K562 (cell line): ENCODE results near the gene MDC1.
"Not testable (repeated sequence)": the region's sequence is repeated elsewhere in the genome, so short reads cannot be mapped to it uniquely, and the experiment has no call there.

ENCODE experiments used
- BHLHE40 ChIP-seq: IDR thresholded peaks from 2 replicates; pipeline ENCODE4 v1.6.1; 2011; ENCODE audit warnings: low read length, improper control_type of control experiment
- CHD1 ChIP-seq: fragments of 200-600 bp; sonication (generic); IDR thresholded peaks from one replicate; pipeline ENCODE4 v1.6.1; 2012; ENCODE audit warnings: mild to moderate bottlenecking, moderate library complexity, low read length, inconsistent platforms
- EZH2 ChIP-seq: IDR thresholded peaks from 2 replicates; pipeline ENCODE4 v1.6.1; 2012; ENCODE audit warnings: low read depth, mild to moderate bottlenecking, inconsistent platforms, low read length, borderline replicate concordance
- JUND ChIP-seq, 2 experiments: IDR thresholded peaks; 2 replicates in 1 of 2; 3 replicates in 1 of 2; pipeline ENCODE4 v1.6.1; 2011; ENCODE audit warnings: borderline replicate concordance in 2 of 2, low read depth in 2 of 2, low read length in 2 of 2, improper control_type of control experiment in 1 of 2, missing biosample characterization in 1 of 2, missing genetic modification characterization in 1 of 2, missing genetic modification reagents in 1 of 2
- MAZ ChIP-seq, 2 experiments: fragments of 450-650 bp in 1 of 2; sonication (generic) in 1 of 2; formaldehyde crosslinking; IDR thresholded peaks in 1 of 2; conservative IDR thresholded peaks in 1 of 2; 2 replicates each; pipeline versions ENCODE4 v1.4.0 to v1.5.0; 2020; ENCODE audit warnings: mild to moderate bottlenecking in 1 of 2, missing genetic modification reagents in 1 of 2
- MECOM ChIP-seq: fragments of 250-450 bp; sonication (Bioruptor Pico); IDR thresholded peaks from 2 replicates; pipeline ENCODE4 v1.8.0; 2022; ENCODE audit warnings: inconsistent platforms
- TEAD2 ChIP-seq: fragments of 450-650 bp; IDR thresholded peaks from 2 replicates; pipeline ENCODE4 v1.6.1; 2016; ENCODE audit warnings: missing genetic modification characterization, control low read depth, missing compliant biosample characterization
- ZFX ChIP-seq: sonication (generic); formaldehyde crosslinking; IDR thresholded peaks from 2 replicates; pipeline ENCODE4 v1.8.0; 2022; ENCODE audit warnings: mild to moderate bottlenecking, missing genetic modification reagents, moderate library complexity
- ZNF217 ChIP-seq: sonication (generic); formaldehyde crosslinking; IDR thresholded peaks from 2 replicates; pipeline ENCODE4 v1.8.0; 2022; ENCODE audit warnings: mild to moderate bottlenecking, missing genetic modification reagents
- ZNF263 ChIP-seq: sonication (generic); formaldehyde crosslinking; IDR thresholded peaks from 2 replicates; pipeline ENCODE4 v1.8.0; 2022; ENCODE audit warnings: mild to moderate bottlenecking, missing genetic modification reagents, borderline replicate concordance
- TF ChIP-seq, protein P1 (sequence below), 3 experiments: IDR thresholded peaks in 2 of 3; conservative IDR thresholded peaks in 1 of 3; 2 replicates each; pipeline ENCODE4 v1.5.1; 2011 to 2012; ENCODE audit warnings: low read length in 3 of 3, mild to moderate bottlenecking in 3 of 3, control low read depth in 2 of 3, improper control_type of control experiment in 1 of 3, inconsistent platforms in 1 of 3, low read depth in 1 of 3, mixed read lengths in 1 of 3, moderate library complexity in 1 of 3; ENCODE audit not compliant: insufficient read depth in 2 of 3
- TF ChIP-seq, protein P2 (sequence below): sonication (generic); formaldehyde crosslinking; IDR thresholded peaks from 2 replicates; pipeline ENCODE4 v1.5.0; 2020; ENCODE audit warnings: missing genetic modification reagents
- TF ChIP-seq, protein P3 (sequence below): fragments of 200-600 bp; sonication (generic); IDR thresholded peaks from one replicate; pipeline ENCODE4 v1.6.1; 2012; ENCODE audit warnings: mild to moderate bottlenecking, low read depth, low read length, inconsistent platforms

DNA sequence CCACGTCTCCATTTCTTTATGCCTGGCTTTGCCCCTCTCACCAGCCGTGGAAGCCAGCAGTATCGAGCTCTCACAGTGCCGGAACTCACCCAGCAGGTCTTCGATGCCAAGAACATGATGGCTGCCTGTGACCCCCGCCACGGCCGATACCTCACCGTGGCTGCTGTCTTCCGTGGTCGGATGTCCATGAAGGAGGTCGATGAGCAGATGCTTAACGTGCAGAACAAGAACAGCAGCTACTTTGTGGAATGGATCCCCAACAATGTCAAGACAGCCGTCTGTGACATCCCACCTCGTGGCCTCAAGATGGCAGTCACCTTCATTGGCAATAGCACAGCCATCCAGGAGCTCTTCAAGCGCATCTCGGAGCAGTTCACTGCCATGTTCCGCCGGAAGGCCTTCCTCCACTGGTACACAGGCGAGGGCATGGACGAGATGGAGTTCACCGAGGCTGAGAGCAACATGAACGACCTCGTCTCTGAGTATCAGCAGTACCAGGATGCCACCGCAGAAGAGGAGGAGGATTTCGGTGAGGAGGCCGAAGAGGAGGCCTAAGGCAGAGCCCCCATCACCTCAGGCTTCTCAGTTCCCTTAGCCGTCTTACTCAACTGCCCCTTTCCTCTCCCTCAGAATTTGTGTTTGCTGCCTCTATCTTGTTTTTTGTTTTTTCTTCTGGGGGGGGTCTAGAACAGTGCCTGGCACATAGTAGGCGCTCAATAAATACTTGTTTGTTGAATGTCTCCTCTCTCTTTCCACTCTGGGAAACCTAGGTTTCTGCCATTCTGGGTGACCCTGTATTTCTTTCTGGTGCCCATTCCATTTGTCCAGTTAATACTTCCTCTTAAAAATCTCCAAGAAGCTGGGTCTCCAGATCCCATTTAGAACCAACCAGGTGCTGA is 7.0 kb upstream of the MDC1 start:
- not testable (repeated sequence) for TF ChIP-seq TEAD2 (tag); ZNF263 (CRISPR knock-in tag); MAZ (CRISPR knock-in tag; conservative IDR thresholded peaks at IDR 0.05 in 1 of 2, IDR thresholded peaks at IDR 0.05 in 1 of 2); EZH2; BHLHE40; ZNF217 (CRISPR knock-in tag); CHD1; JUND (IDR thresholded peaks at IDR 0.05; ENCODE audit: borderline replicate concordance, low read depth, low read length); JUND (tag; IDR thresholded peaks at IDR 0.05; ENCODE audit: borderline replicate concordance, low read depth, low read length); MECOM; ZFX (CRISPR knock-in tag)
- TF ChIP-seq, protein P1, sequence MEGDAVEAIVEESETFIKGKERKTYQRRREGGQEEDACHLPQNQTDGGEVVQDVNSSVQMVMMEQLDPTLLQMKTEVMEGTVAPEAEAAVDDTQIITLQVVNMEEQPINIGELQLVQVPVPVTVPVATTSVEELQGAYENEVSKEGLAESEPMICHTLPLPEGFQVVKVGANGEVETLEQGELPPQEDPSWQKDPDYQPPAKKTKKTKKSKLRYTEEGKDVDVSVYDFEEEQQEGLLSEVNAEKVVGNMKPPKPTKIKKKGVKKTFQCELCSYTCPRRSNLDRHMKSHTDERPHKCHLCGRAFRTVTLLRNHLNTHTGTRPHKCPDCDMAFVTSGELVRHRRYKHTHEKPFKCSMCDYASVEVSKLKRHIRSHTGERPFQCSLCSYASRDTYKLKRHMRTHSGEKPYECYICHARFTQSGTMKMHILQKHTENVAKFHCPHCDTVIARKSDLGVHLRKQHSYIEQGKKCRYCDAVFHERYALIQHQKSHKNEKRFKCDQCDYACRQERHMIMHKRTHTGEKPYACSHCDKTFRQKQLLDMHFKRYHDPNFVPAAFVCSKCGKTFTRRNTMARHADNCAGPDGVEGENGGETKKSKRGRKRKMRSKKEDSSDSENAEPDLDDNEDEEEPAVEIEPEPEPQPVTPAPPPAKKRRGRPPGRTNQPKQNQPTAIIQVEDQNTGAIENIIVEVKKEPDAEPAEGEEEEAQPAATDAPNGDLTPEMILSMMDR (IDR thresholded peaks at IDR 0.05 in 2 of 3, conservative IDR thresholded peaks at IDR 0.05 in 1 of 3; ENCODE audit: insufficient read depth in 2 of 3, low read depth in 1 of 3, low read length in 3 of 3): not testable (repeated sequence)
- TF ChIP-seq, protein P2, sequence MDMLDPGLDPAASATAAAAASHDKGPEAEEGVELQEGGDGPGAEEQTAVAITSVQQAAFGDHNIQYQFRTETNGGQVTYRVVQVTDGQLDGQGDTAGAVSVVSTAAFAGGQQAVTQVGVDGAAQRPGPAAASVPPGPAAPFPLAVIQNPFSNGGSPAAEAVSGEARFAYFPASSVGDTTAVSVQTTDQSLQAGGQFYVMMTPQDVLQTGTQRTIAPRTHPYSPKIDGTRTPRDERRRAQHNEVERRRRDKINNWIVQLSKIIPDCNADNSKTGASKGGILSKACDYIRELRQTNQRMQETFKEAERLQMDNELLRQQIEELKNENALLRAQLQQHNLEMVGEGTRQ (CRISPR knock-in tag): not testable (repeated sequence)
- TF ChIP-seq, protein P3, sequence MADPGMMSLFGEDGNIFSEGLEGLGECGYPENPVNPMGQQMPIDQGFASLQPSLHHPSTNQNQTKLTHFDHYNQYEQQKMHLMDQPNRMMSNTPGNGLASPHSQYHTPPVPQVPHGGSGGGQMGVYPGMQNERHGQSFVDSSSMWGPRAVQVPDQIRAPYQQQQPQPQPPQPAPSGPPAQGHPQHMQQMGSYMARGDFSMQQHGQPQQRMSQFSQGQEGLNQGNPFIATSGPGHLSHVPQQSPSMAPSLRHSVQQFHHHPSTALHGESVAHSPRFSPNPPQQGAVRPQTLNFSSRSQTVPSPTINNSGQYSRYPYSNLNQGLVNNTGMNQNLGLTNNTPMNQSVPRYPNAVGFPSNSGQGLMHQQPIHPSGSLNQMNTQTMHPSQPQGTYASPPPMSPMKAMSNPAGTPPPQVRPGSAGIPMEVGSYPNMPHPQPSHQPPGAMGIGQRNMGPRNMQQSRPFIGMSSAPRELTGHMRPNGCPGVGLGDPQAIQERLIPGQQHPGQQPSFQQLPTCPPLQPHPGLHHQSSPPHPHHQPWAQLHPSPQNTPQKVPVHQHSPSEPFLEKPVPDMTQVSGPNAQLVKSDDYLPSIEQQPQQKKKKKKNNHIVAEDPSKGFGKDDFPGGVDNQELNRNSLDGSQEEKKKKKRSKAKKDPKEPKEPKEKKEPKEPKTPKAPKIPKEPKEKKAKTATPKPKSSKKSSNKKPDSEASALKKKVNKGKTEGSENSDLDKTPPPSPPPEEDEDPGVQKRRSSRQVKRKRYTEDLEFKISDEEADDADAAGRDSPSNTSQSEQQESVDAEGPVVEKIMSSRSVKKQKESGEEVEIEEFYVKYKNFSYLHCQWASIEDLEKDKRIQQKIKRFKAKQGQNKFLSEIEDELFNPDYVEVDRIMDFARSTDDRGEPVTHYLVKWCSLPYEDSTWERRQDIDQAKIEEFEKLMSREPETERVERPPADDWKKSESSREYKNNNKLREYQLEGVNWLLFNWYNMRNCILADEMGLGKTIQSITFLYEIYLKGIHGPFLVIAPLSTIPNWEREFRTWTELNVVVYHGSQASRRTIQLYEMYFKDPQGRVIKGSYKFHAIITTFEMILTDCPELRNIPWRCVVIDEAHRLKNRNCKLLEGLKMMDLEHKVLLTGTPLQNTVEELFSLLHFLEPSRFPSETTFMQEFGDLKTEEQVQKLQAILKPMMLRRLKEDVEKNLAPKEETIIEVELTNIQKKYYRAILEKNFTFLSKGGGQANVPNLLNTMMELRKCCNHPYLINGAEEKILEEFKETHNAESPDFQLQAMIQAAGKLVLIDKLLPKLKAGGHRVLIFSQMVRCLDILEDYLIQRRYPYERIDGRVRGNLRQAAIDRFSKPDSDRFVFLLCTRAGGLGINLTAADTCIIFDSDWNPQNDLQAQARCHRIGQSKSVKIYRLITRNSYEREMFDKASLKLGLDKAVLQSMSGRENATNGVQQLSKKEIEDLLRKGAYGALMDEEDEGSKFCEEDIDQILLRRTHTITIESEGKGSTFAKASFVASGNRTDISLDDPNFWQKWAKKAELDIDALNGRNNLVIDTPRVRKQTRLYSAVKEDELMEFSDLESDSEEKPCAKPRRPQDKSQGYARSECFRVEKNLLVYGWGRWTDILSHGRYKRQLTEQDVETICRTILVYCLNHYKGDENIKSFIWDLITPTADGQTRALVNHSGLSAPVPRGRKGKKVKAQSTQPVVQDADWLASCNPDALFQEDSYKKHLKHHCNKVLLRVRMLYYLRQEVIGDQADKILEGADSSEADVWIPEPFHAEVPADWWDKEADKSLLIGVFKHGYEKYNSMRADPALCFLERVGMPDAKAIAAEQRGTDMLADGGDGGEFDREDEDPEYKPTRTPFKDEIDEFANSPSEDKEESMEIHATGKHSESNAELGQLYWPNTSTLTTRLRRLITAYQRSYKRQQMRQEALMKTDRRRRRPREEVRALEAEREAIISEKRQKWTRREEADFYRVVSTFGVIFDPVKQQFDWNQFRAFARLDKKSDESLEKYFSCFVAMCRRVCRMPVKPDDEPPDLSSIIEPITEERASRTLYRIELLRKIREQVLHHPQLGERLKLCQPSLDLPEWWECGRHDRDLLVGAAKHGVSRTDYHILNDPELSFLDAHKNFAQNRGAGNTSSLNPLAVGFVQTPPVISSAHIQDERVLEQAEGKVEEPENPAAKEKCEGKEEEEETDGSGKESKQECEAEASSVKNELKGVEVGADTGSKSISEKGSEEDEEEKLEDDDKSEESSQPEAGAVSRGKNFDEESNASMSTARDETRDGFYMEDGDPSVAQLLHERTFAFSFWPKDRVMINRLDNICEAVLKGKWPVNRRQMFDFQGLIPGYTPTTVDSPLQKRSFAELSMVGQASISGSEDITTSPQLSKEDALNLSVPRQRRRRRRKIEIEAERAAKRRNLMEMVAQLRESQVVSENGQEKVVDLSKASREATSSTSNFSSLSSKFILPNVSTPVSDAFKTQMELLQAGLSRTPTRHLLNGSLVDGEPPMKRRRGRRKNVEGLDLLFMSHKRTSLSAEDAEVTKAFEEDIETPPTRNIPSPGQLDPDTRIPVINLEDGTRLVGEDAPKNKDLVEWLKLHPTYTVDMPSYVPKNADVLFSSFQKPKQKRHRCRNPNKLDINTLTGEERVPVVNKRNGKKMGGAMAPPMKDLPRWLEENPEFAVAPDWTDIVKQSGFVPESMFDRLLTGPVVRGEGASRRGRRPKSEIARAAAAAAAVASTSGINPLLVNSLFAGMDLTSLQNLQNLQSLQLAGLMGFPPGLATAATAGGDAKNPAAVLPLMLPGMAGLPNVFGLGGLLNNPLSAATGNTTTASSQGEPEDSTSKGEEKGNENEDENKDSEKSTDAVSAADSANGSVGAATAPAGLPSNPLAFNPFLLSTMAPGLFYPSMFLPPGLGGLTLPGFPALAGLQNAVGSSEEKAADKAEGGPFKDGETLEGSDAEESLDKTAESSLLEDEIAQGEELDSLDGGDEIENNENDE: not testable (repeated sequence)
